Colonic mucosa (tissue), 4 donors: ENCODE measurements around the gene CCDC78. TPM values are rescaled to one million over a fixed set of nuclear protein-coding genes. Genes with fewer than 3 reads are reported as not detected.

Experiments used
- DNase-seq: peaks from one replicate; pipeline ENCODE4 v3.0.0-alpha.2; 2020
- H3K27ac ChIP-seq: fragments of 200-600 bp; one replicate; pipeline ENCODE4 v1.8.0; 2021
- H3K27me3 ChIP-seq: fragments of 200-600 bp; one replicate; pipeline ENCODE4 v1.8.0; 2021
- H3K36me3 ChIP-seq: fragments of 200-600 bp; one replicate; pipeline ENCODE4 v1.8.0; 2021
- H3K4me1 ChIP-seq: fragments of 200-600 bp; one replicate; pipeline ENCODE4 v1.8.0; 2021; ENCODE audit warnings: mild to moderate bottlenecking
- H3K4me3 ChIP-seq: fragments of 200-600 bp; one replicate; pipeline ENCODE4 v1.8.0; 2021
- H3K9ac ChIP-seq, 2 donors: one replicate each; pipeline ENCODE4 v1.7.0; 2013; ENCODE audit warnings: control low read depth in 2 of 2, low read depth in 2 of 2, low read length in 2 of 2
- H3K9me3 ChIP-seq: fragments of 200-600 bp; one replicate; pipeline ENCODE4 v1.8.0; 2021
- CTCF ChIP-seq: fragments of 200-600 bp; IDR thresholded peaks from one replicate; pipeline ENCODE4 v1.8.0; 2022; ENCODE audit warnings: antibody characterized with exemption, mild to moderate bottlenecking
- intact Hi-C: fragments of 100-400 bp; cut with DNase I; formaldehyde crosslinking; loops from one replicate; pipeline ENCODE4 v1.14.1; 2022
- total RNA-seq, 2 donors: library from RNA; stranded (reverse); fragmentation: NEBNext Ultra II Directional in 1 of 2; extraction: Animal tissue kit (Norgen Biotek cat#: 25700) in 1 of 2; gene quantifications; one replicate each; pipeline ENCODE4 v1.2.1, GENCODE V29; 2021
- donor health status: healthy.
- donor health status: DM: no; HTN: no; CAD: no.
- donor health status: DM: no; HTN: no; CAD: no.

The CCDC78 gene
- total RNA-seq, 2 donors from 2014 or later, result 0.37 to 3.7 TPM

DNA sequence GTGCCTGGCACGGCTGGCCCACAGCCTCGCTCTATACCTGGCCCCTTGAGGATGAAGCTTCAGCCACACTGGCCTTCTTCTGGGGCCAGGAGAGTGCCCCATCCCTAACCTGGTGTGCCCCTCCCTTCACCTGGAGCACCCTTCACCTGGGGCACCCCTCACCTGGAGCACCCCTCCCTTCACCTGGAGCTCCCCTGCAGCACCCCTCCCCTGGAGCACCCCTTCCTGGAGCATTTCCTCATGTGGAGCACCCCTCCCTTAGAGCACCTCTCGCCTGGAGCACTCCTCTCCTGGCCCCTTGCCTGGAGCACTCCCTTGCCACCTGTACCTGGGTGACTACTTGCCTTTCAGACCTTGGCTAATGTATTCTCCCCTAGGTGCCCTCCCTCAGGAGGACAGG, 18.2 kb downstream of the CCDC78 start:
- H3K27me3 ChIP-seq, result peaks cover 61% of the 10 kb centered on the region
- no peaks in the 10 kb centered on the region for H3K4me1 ChIP-seq
- H3K27ac ChIP-seq, result no peak overlapping the region
- DNase-seq, result no peak
- no peak overlapping the region for H3K4me3 ChIP-seq
- intact Hi-C loops, result no loop called here
- TF ChIP-seq CTCF, result no peak
- H3K36me3 ChIP-seq, result no peaks in the 10 kb centered on the region
- H3K9me3 ChIP-seq, result no peaks in the 10 kb centered on the region
- no peak overlapping the region for H3K9ac ChIP-seq

DNA sequence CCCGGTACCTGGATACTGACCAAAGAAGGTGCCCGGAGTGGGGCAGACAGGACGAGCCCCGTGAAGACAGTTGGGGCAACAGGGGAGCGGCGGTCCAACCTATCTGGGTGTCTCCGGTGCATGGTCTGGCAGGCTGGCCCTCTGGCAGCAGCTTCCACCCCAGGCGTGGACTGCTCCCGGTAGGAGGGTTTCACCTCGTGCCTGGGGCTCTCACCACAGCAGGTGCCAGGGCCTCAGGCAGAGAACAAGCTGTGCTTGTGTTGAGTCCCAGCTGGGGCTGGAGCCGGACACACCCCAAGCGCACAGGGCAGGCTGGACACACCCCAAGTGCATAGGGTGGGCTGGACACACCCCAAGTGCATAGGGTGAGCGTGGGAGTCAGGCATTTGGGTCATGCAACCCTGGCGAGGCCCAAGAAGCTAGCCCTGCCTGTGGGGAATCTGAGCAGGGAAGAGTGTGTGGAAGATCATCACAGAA, 19.1 kb downstream of the CCDC78 start:
- no peaks in the 10 kb centered on the region for H3K36me3 ChIP-seq
- intact Hi-C loops, result no loop called here
- H3K9ac ChIP-seq, result no peak overlapping the region

DNA sequence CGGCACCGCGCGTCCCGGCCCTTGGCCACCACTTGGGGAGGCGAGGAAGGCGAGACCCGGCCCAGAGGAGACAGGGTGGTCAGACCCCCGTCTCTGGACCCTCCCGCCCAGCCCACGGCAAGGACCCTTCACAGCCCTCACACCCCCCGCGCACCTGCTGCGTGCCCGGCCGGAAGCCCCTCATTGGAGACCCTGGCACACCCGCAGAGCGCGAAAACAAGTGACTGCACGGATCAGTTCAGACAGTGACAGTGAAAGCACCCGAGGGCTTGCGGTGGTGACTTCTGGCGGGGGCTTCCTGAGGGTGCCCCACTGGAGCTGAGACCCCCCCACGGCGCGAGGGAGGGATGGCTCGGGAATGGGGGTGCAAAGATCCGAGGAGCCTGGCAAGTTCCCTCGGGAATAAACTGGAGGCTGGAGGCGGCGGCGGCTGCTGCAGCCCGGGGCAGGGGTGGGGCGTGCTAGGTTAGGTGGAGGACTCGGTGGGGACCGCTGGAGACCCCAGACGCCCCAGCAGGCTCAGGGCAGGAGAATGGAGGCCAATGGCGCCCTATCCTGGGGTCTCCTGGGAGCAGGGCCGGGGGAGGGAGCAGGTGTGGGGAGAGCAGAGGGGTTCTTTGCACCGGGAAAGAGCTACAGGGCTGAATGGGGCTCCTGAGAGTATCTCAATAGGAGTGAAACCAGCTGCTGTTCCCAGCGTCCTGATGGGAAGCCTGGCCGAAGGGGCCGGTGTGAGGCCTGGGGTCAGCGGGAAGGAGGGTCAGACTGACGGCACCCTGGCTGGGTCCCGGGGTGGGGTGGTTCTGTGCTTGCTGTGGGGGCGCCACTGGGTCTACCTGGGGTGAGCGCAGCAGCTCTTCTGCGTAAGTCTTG, 19.8 kb downstream of the CCDC78 start:
- no peak for DNase-seq
- H3K9me3 ChIP-seq, result no peaks in the 10 kb centered on the region
- H3K4me1 ChIP-seq, result no peaks in the 10 kb centered on the region
- H3K27ac ChIP-seq, result no peak overlapping the region
- peaks cover 75% of the 10 kb centered on the region for H3K27me3 ChIP-seq
- intact Hi-C loops, result no loop called here
- no peaks in the 10 kb centered on the region for H3K36me3 ChIP-seq
- TF ChIP-seq CTCF, result no peak
- H3K4me3 ChIP-seq, result no peak overlapping the region
- H3K9ac ChIP-seq, result no peak overlapping the region

More for the DNA sequence above, 19.1 kb downstream of the CCDC78 start:
- Histone ChIP-seq H3K27me3 (peaks cover 70% of the 10 kb centered on the region), H3K9me3 (no peaks in the 10 kb centered on the region), H3K27ac (no peak overlapping the region), H3K4me1 (no peaks in the 10 kb centered on the region), H3K4me3 (no peak overlapping the region)
- no peak for TF ChIP-seq CTCF
- no peak for DNase-seq

DNA sequence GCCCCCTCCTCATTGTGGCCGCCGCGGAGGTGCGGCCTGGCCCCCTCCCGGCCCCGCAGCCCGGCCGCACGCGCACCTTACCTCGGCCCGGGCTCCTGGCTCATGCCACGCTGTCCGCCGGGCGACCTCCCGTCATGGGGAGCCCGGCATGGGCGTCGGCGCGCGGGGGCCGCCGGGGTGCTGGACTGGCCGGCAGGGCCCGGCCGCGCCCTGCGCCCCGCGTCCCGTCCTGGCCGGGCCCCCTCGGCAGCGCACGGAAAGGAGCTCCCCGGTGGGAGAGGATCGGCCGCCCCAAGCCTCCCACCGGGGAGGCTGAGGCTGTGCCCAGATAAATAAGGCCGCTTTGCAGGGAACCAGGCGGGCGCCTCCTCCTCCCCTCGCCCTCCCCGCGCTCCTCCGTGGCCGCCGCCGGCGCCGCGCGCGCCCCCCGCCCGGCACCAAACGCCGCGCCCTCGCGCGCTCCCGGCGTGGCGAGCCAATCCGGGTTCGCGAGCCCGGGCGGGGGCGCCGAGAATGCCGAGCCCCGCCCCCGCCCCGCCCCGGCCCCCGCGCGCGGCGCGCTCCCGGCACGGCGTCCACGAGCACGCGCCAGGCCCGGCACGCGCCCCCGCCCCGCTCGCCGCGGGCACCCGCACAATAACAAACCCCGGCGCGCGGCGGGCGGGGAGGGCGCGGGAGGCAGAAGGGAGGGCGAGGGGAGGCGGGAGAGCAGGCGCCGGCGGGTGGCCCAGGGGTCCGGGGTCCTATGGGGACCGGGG, 20.6 kb downstream of the CCDC78 start, which contains the start of gene FBXL16:
Gene FBXL16, minus strand, starts transcription at position 371 of the 758 bp plus-strand sequence. CDS start 8,396 bp downstream, outside the sequence.
- H3K27me3 ChIP-seq, result peaks cover 76% of the 10 kb centered on the region
- no peaks in the 10 kb centered on the region for H3K9me3 ChIP-seq
- H3K4me1 ChIP-seq, result no peaks in the 10 kb centered on the region
- DNase-seq, result no peak
- H3K27ac ChIP-seq, result no peak within 1 kb of the TSS
- no peak within 1 kb of the TSS for H3K4me3 ChIP-seq
- no peak within 1 kb of the TSS for H3K9ac ChIP-seq
- TF ChIP-seq CTCF, result no peak
- intact Hi-C loops, result no loop called here
- no peaks in the 10 kb centered on the region for H3K36me3 ChIP-seq

DNA sequence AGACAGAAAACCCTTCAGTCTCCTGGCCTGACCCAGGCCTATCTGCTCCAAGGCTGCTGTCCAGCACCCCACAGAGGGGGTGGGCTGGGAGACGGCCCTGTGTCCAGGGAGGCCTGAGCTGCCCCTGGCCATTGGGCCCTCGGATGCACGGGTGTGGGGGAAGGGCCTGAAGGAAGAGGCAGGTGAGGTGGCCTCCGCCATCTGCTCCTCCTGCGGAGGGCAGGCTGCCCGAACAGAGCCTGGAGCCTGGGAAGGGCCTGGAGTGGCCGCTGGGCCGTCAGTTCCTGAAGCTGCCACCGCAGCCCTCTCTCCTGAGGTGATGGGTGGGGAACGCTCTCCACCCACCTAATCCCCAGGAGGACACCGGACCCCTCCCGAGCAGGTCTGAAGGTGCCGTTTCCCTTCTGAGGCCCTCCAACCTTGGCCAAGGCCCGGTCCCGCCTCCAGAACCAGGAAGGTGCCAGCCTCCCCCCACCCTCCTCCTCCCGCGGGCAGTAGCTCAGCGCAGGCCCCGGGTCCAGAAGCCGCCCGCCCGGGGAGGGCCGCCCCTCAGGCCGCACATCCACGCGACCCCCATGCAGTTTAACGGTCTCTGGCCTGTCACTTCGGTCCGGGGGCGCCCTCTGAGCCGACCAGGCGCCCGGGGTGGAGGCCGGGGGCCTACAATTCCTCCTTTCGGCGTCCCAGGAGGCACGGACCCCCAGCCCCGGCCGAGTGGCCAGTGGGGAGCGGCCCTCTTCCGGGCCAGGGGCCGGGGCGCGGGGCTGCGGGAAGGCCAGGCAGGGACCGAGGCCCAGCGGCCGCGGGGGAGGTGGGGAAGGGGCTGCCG, 21.5 kb downstream of the CCDC78 start:
- H3K9ac ChIP-seq, result no peak overlapping the region
- H3K27me3 ChIP-seq, result peaks cover 76% of the 10 kb centered on the region
- DNase-seq, result no peak
- intact Hi-C loops, result no loop called here
- H3K27ac ChIP-seq, result no peak overlapping the region
- H3K9me3 ChIP-seq, result no peaks in the 10 kb centered on the region
- no peak for TF ChIP-seq CTCF
- no peaks in the 10 kb centered on the region for H3K36me3 ChIP-seq
- H3K4me1 ChIP-seq, result no peaks in the 10 kb centered on the region
- no peak overlapping the region for H3K4me3 ChIP-seq
